Measurements from ENCODE around the gene KLHL7.
"Not testable (repeated sequence)": the region's sequence is repeated elsewhere in the genome, so short reads cannot be mapped to it uniquely, and the experiment has no call there.

KLHL7 gene

DNA sequence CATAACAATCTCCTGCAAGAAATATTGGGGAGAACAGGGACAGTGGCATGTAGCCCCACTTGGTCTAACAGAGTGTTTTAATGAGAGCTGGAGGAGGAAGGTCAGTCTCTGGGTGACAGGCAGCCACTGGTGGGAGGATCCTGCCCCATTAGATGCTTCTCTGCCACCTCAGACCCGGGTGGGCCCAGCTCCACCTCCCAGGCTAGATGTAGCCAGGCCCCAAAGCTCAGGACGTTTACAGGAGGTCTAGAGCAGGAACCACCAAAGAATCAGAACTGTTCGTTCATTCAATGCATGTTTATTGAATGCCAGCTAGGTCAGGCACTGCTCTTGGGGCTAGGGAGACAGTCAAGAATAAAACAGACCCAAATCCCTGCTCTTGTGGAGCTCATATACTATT is 112.6 kb downstream of the KLHL7 start:
- no peak for DNase-seq (ENCODE audit: low read depth)

DNA sequence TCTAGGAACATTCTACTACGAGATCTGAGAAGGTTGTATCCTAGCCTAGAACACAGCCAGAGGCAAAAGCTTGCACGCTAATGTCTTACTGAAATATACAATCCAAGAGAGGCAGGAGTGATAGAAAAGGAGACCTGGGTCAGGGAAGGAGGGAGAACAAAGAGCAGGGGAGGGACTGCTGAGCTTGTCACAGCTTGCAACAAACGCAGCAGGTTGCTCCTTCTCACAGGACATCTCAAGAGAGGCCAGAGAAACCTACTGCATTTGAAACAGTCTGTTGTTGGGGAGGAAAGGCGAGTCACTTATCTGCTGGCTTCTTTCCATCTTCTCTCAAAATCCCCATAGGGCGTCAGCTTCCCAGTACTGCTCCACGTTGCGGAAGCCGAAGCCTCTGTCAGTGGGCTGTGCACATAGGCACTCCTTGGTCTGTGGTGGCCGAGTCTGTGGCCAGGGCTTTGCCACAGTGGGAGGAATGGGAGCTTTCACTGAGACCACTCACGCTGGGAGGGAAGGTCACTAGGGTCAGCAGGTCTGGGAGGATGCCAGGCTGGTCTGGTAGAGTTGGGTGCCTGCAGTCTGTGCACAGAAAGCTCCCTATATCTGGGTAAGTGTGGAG is 115.2 kb downstream of the KLHL7 start:
- no peak for DNase-seq (ENCODE audit: low read depth)

DNA sequence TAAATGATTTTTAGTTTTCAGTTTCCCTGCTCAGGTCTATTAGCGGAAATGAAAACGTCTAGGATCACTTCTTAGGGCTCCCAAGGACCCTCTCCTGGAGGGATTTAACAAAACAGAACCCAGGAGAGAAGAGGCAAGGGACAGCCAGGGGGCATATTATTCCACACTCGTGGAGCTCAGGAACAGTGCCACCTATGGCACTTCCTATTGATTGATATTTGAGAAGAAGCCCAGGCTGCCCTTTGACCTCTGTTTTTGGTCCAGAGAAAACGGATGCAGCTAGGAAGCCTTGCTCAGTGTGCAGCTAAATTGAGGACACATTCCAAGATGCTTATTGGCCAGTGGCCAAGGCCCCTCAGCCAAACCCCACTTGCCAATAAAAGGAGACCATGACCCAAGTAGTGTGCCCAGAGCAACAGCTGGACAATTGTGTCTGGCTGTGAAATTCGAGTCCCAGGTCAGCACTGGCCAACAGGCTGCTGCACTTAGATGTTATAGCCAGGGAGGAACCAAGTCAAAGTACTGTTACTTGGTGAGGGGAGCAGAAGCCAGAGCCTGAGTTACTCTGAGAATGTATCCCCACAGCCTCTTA is 117.0 kb downstream of the KLHL7 start:
- no peak for DNase-seq (ENCODE audit: low read depth)

DNA sequence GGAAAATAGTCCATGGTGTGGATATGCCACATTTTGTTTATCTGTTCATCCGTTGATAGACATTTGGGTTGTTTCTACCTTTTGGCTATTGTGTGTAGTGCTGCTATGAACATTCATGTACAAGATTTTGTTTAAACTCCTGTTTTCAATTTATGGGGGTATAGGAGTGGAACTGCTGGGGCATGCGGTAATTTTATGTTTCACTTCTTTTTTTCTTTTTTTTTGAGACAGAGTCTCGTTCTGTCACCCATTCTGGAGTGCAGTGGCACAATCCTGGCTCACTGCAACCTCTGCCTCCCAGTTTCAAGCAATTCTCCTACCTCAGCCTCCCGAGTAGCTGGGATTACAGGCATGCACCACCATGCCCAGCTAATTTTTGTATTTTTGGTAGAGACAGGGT is 118.8 kb downstream of the KLHL7 start:
- DNase-seq (ENCODE audit: low read depth): not testable (repeated sequence)

- no peak for DNase-seq (ENCODE audit: low read depth)
These were observed 121.4 kb downstream of the KLHL7 start for GRCh38 chr7:23226844-23227450.
